Stimulated activated CD8-positive, alpha-beta memory T cell treated with anti-CD3 and anti-CD28 coated beads, Interleukin-4, amount 100 ng/mL, for 4 hours (primary cell): ENCODE measurements around the gene ALOX12.
"Not testable (repeated sequence)": the region's sequence is repeated elsewhere in the genome, so short reads cannot be mapped to it uniquely, and the experiment has no call there.

ENCODE experiments used
- DNase-seq, 2 donors: peaks; one replicate each; pipeline ENCODE4 v3.0.0-alpha.2; 2020; ENCODE audit warnings: low read depth in 2 of 2, low spot score in 1 of 2

Gene ALOX12

GRCh38 chr17:6995500-6996255, at the start of gene ALOX12:
Gene ALOX12, plus strand, starts transcription at chr17:6996049. Its CDS starts 69 bp downstream, at chr17:6996118.
- DNase-seq = no peak

GRCh38 chr17:6947745-6948144, 48.1 kb upstream of the ALOX12 start:
- no peak for DNase-seq

- DNase-seq = no peak
Observed at GRCh38 chr17:6948562-6948961, 47.3 kb upstream of the ALOX12 start.

GRCh38 chr17:6948976-6949375, 46.9 kb upstream of the ALOX12 start:
- no peak for DNase-seq

- DNase-seq = not testable (repeated sequence)
Observed at GRCh38 chr17:6950938-6951337, 44.9 kb upstream of the ALOX12 start.

- no peak for DNase-seq
Observed at GRCh38 chr17:6953689-6954088, 42.2 kb upstream of the ALOX12 start.

GRCh38 chr17:6959700-6960099, 36.1 kb upstream of the ALOX12 start:
- DNase-seq = no peak

GRCh38 chr17:6969323-6969726, 26.5 kb upstream of the ALOX12 start:
- DNase-seq = no peak

- no peak for DNase-seq
Observed at GRCh38 chr17:6970992-6971391, 24.9 kb upstream of the ALOX12 start.

GRCh38 chr17:6979440-6979839, 16.4 kb upstream of the ALOX12 start:
- DNase-seq = not testable (repeated sequence)

- no peak for DNase-seq
Observed at GRCh38 chr17:6981426-6981825, 14.4 kb upstream of the ALOX12 start.

- no peak for DNase-seq
Observed at GRCh38 chr17:6985266-6985665, 10.6 kb upstream of the ALOX12 start.

GRCh38 chr17:6986676-6987075, 9.2 kb upstream of the ALOX12 start:
- DNase-seq = no peak

- DNase-seq = no peak
Observed at GRCh38 chr17:6989779-6990178, 6.1 kb upstream of the ALOX12 start.

GRCh38 chr17:6993613-6994056, 2.2 kb upstream of the ALOX12 start:
- DNase-seq = not testable (repeated sequence)

GRCh38 chr17:6994118-6994598, 1.7 kb upstream of the ALOX12 start:
- DNase-seq = no peak

- no peak for DNase-seq
Observed at GRCh38 chr17:6994666-6995256, 1.1 kb upstream of the ALOX12 start.

- no peak for DNase-seq
Observed at GRCh38 chr17:6996256-6997011, 585 bp downstream of the ALOX12 start.

- DNase-seq = no peak
Observed at GRCh38 chr17:6997171-6997570, 1.3 kb downstream of the ALOX12 start.

GRCh38 chr17:6998855-6999508, 3.1 kb downstream of the ALOX12 start:
- no peak for DNase-seq

- DNase-seq = no peak
Observed at GRCh38 chr17:7001318-7001961, 5.6 kb downstream of the ALOX12 start.
